Measurements from ENCODE around the gene NDUFC2.

NDUFC2 gene

DNA sequence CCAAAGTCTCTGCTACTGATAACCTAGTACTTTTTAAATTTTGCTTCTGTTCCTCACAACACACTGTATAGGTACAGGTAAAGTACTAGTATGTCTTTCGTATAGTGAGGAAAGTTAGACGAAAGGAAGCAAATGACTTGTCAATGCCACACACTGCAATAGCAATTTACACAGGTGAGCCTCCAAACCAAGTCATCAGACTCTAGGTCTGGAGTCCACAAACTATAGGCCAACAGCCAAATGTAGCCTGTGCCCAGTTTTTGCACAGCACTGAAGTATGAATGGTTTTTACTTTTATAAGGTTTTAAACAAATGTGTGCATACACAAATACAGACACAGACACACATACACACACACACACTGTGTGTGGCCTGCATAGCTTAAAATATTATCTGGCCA lies 31.6 kb upstream of the NDUFC2 start:
- Histone ChIP-seq H3K9ac (ENCODE audit: low read length) (no peak overlapping the region), H2AFZ (ENCODE audit: low read length) (no peak overlapping the region), H3K9me2 (ENCODE audit: low read depth, low read length) (no peaks in the 10 kb centered on the region), H3K9me3 (ENCODE audit: low read length) (no peaks in the 10 kb centered on the region), H3K27ac (ENCODE audit: low read depth, low read length, poor library complexity, severe bottlenecking) (no peak overlapping the region), H3K79me2 (ENCODE audit: insufficient read depth, low read length) (no peaks in the 10 kb centered on the region), H3K27me3 (ENCODE audit: insufficient read depth, low read length) (no peaks in the 10 kb centered on the region), H3K36me3 (ENCODE audit: insufficient read depth, low read length) (peaks cover 52% of the 10 kb centered on the region), H3F3A (ENCODE audit: insufficient read depth, low read length) (no peaks in the 10 kb centered on the region), H3K4me3 (ENCODE audit: low read depth, low read length, poor library complexity, severe bottlenecking) (no peak overlapping the region), H4K20me1 (ENCODE audit: insufficient read depth, low read length) (no peaks in the 10 kb centered on the region), H3K4me1 (ENCODE audit: insufficient read depth, low read length, severe bottlenecking) (no peaks in the 10 kb centered on the region), H3K4me2 (ENCODE audit: low read length) (no peak overlapping the region)
- no peak for TF ChIP-seq EZH2 (IDR thresholded peaks at IDR 0.05; ENCODE audit: borderline replicate concordance, low read length)
- TF ChIP-seq, protein P1, sequence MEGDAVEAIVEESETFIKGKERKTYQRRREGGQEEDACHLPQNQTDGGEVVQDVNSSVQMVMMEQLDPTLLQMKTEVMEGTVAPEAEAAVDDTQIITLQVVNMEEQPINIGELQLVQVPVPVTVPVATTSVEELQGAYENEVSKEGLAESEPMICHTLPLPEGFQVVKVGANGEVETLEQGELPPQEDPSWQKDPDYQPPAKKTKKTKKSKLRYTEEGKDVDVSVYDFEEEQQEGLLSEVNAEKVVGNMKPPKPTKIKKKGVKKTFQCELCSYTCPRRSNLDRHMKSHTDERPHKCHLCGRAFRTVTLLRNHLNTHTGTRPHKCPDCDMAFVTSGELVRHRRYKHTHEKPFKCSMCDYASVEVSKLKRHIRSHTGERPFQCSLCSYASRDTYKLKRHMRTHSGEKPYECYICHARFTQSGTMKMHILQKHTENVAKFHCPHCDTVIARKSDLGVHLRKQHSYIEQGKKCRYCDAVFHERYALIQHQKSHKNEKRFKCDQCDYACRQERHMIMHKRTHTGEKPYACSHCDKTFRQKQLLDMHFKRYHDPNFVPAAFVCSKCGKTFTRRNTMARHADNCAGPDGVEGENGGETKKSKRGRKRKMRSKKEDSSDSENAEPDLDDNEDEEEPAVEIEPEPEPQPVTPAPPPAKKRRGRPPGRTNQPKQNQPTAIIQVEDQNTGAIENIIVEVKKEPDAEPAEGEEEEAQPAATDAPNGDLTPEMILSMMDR (IDR thresholded peaks at IDR 0.05; ENCODE audit: low read length), result no peak

DNA sequence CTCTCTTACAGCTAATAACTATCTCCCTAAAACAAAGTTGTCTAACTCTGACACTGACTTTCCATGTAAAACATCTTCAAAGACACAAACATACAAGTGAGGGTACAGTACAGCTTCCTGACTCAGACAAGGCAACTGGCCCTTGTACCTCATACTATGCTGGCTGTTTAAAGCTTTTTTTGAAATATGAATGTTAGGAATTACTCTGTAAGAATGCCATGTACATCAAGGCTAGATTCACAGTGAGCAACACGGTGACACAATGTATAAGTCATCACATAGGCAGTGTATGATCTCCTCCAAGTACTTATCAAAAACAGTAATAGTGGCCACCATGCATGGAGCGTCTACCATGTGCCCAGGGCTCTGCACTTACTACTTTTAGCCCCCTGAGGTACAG lies 31.2 kb upstream of the NDUFC2 start:
- Histone ChIP-seq H3K36me3 (ENCODE audit: insufficient read depth, low read length) (peaks cover 54% of the 10 kb centered on the region), H3K9ac (ENCODE audit: low read length) (no peak overlapping the region), H3K27ac (ENCODE audit: low read depth, low read length, poor library complexity, severe bottlenecking) (no peak overlapping the region), H3F3A (ENCODE audit: insufficient read depth, low read length) (no peaks in the 10 kb centered on the region), H4K20me1 (ENCODE audit: insufficient read depth, low read length) (no peaks in the 10 kb centered on the region), H3K27me3 (ENCODE audit: insufficient read depth, low read length) (no peaks in the 10 kb centered on the region), H3K9me2 (ENCODE audit: low read depth, low read length) (no peaks in the 10 kb centered on the region), H2AFZ (ENCODE audit: low read length) (no peak overlapping the region), H3K4me1 (ENCODE audit: insufficient read depth, low read length, severe bottlenecking) (no peaks in the 10 kb centered on the region), H3K9me3 (ENCODE audit: low read length) (no peaks in the 10 kb centered on the region), H3K4me3 (ENCODE audit: low read depth, low read length, poor library complexity, severe bottlenecking) (no peak overlapping the region), H3K4me2 (ENCODE audit: low read length) (no peak overlapping the region), H3K79me2 (ENCODE audit: insufficient read depth, low read length) (no peaks in the 10 kb centered on the region)
- no peak for TF ChIP-seq EZH2 (IDR thresholded peaks at IDR 0.05; ENCODE audit: borderline replicate concordance, low read length)
- TF ChIP-seq, protein P1 (IDR thresholded peaks at IDR 0.05; ENCODE audit: low read length), result no peak

DNA sequence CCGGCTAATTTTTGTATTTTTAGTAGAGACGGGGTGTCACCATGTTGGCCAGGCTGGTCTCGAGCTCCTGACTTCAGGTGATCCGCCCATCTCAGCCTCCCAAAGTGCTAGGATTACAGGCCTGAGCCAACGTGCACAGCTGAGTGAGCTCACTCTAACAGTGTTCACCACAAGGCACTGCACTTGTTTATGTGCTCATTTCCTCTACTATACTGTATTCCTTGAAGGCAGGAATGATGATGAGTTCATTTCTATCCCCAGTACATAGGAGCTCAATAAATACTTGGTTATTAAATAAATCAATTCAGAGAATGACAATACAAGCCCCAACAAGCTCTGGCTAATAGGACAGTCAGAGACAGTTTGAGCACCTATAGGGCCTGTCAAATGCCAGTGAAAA lies 30.7 kb upstream of the NDUFC2 start:
- TF ChIP-seq, protein P1 (IDR thresholded peaks at IDR 0.05; ENCODE audit: low read length), result no peak
- TF ChIP-seq EZH2 (IDR thresholded peaks at IDR 0.05; ENCODE audit: borderline replicate concordance, low read length), result no peak
- H3K9ac ChIP-seq (ENCODE audit: low read length), result no peak overlapping the region
- no peak overlapping the region for H3K4me3 ChIP-seq (ENCODE audit: low read depth, low read length, poor library complexity, severe bottlenecking)
- no peak overlapping the region for H3K27ac ChIP-seq (ENCODE audit: low read depth, low read length, poor library complexity, severe bottlenecking)
- no peaks in the 10 kb centered on the region for H3K4me1 ChIP-seq (ENCODE audit: insufficient read depth, low read length, severe bottlenecking)
- no peaks in the 10 kb centered on the region for H3K79me2 ChIP-seq (ENCODE audit: insufficient read depth, low read length)
- H3K36me3 ChIP-seq (ENCODE audit: insufficient read depth, low read length), result peaks cover 55% of the 10 kb centered on the region
- H3K4me2 ChIP-seq (ENCODE audit: low read length), result no peak overlapping the region
- H2AFZ ChIP-seq (ENCODE audit: low read length), result no peak overlapping the region
- H3K9me2 ChIP-seq (ENCODE audit: low read depth, low read length), result no peaks in the 10 kb centered on the region
- H4K20me1 ChIP-seq (ENCODE audit: insufficient read depth, low read length), result no peaks in the 10 kb centered on the region
- no peaks in the 10 kb centered on the region for H3K9me3 ChIP-seq (ENCODE audit: low read length)
- no peaks in the 10 kb centered on the region for H3F3A ChIP-seq (ENCODE audit: insufficient read depth, low read length)
- H3K27me3 ChIP-seq (ENCODE audit: insufficient read depth, low read length), result no peaks in the 10 kb centered on the region
